GM18951 (cell line): Measurements from ENCODE around the gene STRN3.
"Not testable (repeated sequence)": the region's sequence is repeated elsewhere in the genome, so short reads cannot be mapped to it uniquely, and the experiment has no call there.

ENCODE experiments used
- POLR2A ChIP-seq: IDR thresholded peaks from 4 replicates; pipeline ENCODE4 v1.6.1; 2011; ENCODE audit warnings: mild to moderate bottlenecking; ENCODE audit not compliant: insufficient read length, insufficient read depth; ENCODE audit errors: extremely low read depth
- in situ Hi-C: fragments of 300-500 bp; cut with MboI; formaldehyde crosslinking; loops from one replicate; pipeline ENCODE4 v1.12.0; 2022; ENCODE audit warnings: low sequenced_read_pairs, mixed read lengths, inconsistent platforms; ENCODE audit not compliant: unreplicated experiment

STRN3 gene

DNA sequence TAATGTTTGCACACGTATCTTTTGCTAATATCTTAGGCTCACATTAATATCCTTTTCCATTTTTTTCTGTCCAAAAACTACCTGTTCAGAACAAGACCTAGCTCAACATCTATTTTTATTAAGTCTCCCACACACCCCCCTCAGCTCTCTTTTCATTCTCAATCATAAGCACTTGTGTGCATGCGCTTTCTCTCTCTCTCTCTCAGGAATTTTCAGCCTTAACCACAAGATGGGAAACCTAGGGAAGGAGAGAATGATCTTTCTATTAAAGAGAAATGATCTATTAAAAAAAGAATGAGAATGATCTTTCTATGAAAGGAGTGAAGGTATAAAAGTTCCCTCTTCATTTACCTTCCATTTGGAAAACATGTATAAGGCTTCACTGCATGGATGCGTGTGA is 40.4 kb downstream of the STRN3 start:
- in situ Hi-C loops, result loop anchor here (10.0 kb wide), 1 partner anchor 89 kb away; no protein-coding TSS in a partner anchor
- TF ChIP-seq POLR2A, result no peak

DNA sequence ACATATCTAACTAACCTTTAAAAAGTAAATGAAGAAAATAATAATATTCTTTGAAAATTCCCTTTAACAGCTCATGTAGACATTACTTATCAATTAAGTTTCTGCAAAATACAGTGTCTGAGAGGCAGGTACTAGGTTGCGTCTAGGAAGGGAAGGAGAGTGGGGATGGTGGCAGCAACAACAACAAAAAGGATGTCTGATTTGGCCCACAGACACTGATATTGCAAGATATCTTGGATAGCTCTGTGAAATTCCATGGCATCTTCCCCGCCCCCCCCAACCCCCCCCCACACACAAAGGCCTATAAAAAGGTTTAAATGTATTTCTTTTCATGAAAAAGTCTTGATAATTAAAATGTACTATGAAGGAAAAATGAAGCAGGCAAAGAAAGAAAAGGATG is 42.3 kb downstream of the STRN3 start:
- no peak for TF ChIP-seq POLR2A
- in situ Hi-C loops, result loop anchor here (10.0 kb wide), 1 partner anchor 91 kb away; no protein-coding TSS in a partner anchor

DNA sequence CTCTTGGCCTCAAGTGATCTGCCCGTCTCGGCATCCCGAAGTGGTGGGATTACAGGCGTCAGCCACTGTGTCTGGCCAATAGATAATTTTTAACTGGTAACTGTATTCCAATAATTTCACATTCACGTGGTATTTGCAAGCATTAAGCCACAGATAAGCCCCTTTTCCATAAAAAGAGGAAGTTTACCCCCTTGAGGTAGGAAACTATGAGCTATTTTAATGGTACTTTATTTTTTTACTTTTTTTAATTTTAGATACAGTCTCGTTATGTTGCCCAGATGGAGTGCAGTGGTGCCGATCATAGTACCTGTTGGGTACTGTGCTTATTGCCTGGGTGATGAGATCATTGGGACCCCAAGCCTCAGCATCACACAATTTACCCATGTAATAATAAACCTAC is 43.6 kb downstream of the STRN3 start:
- in situ Hi-C loops, result loop anchor here (10.0 kb wide), 1 partner anchor 92 kb away; no protein-coding TSS in a partner anchor
- no peak for TF ChIP-seq POLR2A

DNA sequence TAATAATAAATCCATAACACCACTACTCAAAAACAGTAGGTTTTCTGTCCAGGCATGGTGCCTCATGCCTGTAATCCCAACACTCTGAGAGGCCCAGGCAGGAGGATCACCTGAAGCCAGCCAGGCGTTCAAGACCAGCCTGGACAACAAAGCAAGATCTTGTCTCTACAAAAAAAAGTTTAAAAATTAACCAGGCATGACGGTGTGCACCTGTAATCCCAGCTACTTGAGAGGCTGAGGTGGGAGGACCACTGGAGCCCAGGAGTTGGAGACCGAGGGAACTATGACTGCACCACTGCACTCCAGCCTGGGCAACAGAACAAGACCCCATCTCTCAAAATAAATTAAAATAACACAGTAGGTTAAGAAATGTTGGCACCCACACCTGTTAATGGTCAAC is 45.2 kb downstream of the STRN3 start:
- in situ Hi-C loops, result loop anchor here (10.0 kb wide), 1 partner anchor 94 kb away; no protein-coding TSS in a partner anchor
- TF ChIP-seq POLR2A, result no peak

DNA sequence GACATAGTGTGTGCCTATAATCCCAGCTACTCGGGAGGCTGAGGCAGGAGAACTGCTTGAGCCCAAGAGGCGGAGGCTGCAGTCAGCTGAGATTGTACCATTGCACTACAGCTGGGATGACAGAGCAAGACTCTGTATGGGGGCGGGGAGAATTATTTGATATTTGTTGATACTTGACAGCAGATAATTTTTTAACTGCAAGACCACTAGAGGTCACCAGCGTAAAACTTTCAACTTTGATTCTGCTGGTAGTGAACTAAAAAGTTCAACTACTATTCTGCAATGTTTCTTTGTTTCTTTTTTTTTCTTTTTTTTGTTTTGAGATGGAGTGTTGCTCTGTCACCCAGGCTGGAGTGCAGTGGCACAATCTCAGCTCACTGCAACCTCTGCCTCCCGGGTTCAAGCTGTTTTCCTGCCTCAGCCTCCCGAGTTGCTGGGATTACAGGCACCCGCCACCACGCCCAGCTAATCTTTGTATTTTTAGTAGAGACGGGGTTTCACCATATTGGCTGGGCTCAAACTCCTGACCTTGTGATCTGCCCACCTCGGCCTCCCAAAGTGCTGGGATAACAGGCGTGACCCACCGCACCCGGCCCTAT is 46.0 kb downstream of the STRN3 start:
- in situ Hi-C loops, result loop anchor here (10.0 kb wide), 1 partner anchor 95 kb away; no protein-coding TSS in a partner anchor

DNA sequence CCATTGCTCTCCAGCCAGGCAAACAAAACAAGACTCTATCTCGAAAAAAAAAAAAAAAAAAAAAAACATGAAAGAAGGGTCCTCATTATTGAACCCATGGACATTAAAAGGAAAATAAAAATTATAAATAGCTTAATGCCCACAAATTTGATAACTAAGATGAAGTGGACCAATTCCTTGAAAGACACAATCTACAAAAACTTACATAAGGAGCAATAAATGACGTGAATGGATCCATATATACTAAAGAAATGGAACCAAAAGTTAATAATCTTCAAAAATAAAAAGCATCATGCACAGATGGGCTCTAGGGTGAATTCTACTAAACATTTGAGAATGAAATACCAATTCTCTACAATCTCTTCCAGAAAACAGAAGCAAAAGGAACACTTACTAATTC is 48.4 kb downstream of the STRN3 start:
- TF ChIP-seq POLR2A, result no peak
- in situ Hi-C loops, result no loop called here

DNA sequence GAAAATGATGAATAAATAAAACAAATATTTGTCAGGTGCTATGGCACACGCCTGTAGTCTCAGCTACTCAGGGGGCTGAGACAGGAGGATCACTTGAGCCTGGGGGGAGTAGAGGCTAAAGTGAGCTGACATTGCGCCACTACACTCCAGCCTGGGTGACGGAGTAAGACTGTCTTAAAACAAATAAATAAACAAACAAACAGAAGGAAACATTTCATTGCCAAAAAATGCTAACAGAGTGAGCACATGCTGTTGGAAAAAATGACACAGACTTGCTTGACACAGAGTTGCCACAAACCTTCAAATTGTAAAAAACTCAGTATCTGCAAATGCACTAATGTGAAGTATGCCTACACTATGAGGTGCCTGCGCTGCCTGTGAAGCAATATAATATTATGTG is 51.6 kb downstream of the STRN3 start:
- in situ Hi-C loops, result no loop called here
- TF ChIP-seq POLR2A, result no peak

DNA sequence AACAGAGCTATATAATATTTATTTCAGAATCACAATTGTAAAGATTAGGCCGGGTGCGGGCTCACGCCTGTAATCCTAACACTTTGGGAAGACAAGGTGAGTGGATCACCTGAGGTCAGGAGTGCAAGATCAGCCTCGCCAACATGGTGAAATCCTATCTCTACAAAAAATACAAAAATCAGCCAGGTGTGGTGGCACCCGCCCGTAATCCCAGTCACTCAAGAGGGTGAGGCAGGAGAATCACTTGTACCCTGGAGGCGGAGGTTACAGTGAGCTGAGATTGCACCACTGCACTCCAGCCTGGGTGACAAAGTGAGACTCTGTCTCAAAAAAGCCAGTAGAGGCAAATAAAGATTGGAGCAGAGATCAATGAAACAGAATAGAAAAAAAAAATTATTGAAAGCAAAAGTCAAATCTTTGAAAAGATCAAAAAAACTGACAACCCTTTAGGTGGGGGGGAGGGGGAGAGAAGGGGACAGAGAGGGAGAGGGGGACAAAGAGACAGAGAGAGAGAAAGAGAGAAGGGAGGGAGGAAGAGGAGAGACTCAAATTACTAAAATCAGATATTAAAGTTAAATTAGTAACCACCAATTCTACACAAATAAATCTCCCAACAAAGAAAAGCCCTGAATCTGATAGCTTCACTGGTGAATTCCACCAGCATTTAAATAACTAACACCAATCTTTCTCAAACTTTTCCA is 53.1 kb downstream of the STRN3 start:
- TF ChIP-seq POLR2A, result no peak
- in situ Hi-C loops, result no loop called here

DNA sequence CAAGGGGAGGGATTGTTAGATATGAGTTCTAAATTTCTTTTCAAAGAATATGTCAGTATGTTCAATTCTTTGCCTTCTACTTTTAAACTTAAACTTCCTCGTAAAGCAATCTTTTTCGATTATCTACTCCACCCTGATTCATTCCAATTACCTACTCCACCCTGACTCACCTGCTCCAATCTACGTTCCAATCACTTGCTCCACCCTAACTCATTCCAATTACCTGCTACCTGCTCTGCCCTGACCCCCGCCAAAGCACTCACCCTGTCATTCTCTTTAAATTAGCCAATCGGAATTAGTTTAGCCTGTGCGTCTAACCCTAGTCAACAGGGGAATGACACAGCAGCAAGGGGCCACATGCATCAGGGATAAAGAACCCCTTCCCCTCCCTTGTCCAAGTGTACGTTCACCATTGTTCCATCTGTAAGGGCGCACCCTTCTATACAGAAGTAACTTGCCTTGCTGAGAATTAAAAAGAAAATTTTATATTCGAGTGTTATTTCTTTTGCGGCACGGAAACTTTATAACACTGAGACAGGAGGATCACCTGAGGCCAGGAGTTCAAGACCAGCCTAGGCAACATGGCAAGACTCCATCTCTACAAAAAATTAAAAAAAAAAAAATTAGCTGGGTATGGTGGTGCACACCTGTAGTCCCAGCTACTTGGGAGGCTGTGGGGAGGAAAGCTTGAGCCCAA is 54.0 kb downstream of the STRN3 start:
- in situ Hi-C loops, result not testable (repeated sequence)

DNA sequence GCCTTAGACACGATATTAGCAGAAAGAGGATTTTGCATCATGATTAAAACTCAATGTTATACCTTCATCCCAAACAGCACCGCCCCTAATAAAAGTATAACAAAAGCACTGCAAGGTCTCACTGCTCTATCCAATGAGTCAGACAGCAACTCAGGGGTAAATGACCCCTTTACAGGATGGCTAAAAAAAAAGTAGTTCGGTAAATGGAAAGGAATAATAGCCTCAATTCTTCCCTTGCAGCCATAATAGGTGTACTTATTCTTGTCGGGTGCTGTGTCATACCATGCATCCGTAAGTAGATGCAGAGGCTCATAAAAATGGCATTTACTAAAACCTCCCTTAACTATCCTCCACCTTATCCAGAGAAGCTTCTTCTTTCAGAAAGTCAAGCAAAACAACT is 54.6 kb downstream of the STRN3 start:
- no peak for TF ChIP-seq POLR2A
- in situ Hi-C loops, result no loop called here

DNA sequence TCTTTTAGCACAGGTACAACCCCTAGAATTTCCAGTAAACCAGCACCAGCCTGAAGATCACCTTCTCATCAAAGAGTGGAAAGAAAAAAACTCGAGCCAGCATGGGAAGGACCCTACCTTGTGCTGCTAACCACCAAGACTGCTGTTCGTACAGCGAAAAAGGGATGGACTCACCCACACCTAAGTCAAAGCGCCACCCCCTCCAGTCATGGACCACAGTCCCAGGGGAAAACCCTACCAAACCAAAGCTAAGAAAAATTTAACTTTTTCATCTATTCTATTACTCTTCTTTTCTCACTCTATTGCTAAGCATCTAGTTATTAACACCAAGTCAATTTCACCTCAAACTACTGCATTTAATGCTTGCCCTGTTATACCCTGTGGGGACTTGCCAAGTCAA is 56.4 kb downstream of the STRN3 start:
- in situ Hi-C loops, result not testable (repeated sequence)

DNA sequence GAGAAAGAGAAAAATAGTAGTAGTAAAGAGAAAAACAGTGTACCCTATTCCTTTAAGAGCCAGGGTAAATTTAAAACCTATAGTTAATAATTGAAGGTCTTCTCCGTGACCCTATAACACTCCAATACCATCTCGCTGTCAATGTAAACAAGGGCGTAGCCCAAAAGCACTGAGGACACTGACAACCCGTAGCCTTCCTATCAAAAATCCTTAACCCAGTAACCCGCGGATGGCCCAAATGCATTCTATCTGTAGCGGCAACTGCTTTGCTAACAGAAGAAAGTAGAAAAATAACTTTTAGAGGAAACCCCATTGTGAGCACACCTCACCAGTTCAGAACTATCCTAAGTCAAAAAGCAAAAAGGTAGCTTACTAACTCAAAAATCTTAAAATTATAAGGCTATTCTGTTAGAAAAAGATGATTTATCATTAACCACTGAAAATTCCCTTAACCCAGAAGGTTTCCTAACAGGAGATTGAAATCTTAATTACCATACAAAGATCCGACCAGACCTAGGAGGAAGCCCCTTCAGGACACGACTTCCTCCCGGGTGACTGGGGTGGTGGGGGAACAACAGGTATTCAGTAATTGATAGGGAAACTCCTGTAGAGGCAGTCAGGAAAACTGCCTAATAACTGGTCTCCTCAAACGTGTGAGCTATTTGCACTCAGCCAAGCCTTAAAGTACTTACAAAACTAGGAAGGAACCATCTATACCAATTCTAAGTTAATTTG is 58.6 kb downstream of the STRN3 start:
- in situ Hi-C loops, result not testable (repeated sequence)
